Inferior parietal cortex (tissue), 1 donor: ENCODE results near the gene PRADC1.

Source experiments
- DNase-seq: peaks from one replicate; pipeline ENCODE4 v3.0.0-alpha.2; 2016; ENCODE audit errors: extremely low spot score

Gene PRADC1

DNA sequence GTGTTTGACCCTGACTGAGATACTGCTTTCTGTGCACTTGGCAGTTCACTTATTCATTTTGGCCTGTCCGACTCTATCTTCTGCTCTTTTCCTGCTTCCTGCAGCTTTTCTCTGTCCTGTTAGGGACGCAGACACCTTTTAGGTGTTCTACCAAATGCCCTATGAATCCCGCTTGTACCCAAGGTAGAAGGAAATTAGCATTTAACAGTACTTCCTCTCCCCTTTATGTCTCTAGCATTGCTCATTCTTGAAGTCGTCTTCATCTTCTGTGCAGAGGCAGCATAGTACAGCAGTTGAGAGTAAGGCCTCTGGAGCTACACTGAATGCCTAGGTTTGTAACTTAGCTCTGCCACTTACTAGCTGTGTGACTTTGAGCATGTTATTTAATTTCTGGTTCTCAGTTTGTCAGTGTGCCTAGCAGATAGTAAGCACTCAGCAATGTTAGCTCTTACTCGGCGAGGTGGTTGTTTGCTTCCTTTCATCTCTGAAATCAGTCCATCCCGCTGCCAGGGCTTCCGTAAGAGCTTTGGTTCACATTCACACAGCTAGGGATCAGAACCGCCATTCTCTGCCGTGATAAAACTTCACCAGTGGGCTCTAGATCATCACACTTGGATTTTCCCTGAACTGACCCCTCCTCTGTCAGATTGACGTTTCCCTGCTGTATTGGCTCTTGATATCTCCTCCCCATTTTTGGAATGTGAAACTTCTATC, 2.4 kb upstream of the PRADC1 start:
- DNase-seq = no peak

DNA sequence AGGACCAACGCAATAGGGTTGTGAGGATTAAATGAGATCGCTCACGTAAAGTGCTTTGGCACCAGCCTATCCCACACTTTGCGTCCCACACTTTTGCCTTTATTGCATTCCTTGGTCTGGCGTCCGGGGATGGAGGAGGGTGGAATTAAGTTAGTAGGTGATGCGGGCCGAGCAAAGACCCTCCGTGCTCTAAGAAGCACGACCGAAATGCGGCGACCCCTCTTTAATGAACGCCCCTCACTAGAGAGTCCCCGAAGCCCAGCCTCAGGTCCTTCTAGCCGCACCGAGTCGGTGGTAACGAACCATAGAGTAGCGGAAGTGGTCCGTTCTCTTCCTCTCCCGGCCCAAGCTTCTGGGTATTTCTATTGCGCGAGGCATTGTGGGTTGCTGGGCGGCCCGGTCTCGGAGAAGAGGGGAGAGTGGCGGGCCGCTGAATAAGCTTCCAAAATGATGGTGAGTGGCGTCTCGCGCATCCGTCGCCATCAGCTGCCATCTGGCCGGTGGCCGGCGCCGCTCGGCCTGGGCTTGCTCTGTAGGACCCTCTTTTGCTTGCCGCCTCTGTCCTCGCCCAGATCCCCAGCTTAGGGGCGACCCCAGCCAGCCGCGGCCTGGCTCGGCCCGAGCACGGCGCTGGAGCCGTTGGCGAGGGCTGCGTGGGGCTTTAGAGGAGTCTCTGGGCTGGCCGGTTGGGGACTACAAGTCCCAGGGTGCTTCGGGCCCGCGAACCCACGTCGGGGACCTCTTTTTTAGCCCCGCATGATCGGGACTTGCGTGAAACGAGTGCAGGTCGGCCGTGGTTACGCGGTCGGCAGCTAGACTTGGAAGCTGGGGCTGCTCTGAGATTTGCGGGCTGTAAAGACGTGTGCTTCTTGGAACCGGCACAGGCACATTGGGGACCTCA, 1.1 kb upstream of the PRADC1 start, which contains the start of gene CCT7:
Gene CCT7, plus strand, starts transcription at position 377 of the 901 bp plus-strand sequence. Its CDS starts 71 bp downstream, at position 448.
- DNase-seq = peak; percentile 96

DNA sequence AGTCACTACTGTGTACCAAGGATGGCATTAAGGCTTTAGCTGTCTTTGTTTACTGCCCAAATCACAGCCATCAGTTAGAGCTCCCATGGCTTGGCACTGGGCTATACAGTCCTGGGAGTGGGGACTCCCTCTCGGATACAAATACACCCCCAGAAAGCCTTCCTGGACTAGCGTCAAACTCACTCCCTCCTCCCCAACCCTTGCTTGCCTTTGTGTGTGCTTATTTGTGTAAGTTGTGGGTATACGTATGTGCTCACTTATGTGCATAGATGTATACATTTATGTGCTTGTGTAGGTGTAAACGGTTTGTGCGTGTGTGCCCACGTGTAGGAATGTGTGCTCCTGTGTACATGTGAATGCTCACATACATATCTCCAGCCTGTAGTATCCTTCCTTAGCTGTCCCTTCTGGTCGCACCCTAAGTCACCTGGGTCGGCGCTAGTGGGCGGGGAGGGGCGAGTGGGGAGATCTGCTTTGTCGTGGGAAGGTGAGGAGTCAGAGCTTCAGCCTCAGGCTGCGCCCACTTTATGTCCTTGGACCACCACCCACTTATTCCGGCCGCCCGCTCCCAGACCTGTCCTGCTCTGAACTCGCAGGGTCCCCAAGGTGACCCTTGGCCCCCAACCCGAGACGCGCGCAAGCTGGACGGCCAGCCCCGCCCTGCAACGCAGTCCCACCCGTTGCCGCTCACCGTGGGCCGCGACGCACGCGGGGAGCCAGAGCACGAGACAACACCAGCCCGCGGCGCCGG, 461 bp downstream of the PRADC1 start:
- DNase-seq = no peak

DNA sequence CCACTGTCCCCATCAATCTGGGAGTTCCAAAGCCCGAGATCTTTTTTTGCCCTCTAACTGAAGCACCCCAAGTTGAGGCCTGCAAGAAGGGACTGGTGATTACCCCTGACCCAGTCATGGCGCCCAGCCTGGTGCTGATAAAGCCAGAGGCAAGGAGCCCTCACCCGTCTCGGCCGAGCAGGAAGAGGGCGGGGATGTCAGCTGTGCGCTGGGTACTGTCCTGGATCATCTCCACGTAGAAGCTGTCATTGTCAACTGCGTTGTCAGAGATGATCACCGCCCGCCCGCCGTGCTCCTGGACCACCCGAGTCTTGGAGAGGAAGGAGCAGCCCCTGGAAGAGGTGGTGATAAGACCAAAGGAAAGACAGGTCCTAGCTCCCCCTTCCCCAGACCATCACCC, 4.4 kb downstream of the PRADC1 start:
- no peak for DNase-seq

DNA sequence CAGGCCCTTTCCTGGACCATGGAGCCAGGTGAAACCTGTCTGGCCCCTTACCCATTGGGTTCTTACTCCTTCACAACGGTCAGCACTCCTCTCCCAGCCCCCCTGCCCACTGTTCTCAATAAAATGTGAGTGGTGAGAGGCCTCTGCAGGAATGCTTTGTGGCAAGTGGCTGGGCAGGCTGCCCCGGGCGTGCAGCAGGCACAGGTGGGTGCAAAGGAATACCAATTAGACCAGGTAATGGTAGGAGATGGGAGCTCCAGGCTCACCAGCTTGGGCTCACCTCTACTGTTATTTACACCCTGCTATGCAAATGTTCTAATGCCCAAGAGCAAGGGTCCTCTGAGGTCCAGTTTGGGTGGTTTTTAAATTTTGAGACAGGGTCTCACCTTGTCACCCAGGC, 6.0 kb downstream of the PRADC1 start:
- DNase-seq = no peak

DNA sequence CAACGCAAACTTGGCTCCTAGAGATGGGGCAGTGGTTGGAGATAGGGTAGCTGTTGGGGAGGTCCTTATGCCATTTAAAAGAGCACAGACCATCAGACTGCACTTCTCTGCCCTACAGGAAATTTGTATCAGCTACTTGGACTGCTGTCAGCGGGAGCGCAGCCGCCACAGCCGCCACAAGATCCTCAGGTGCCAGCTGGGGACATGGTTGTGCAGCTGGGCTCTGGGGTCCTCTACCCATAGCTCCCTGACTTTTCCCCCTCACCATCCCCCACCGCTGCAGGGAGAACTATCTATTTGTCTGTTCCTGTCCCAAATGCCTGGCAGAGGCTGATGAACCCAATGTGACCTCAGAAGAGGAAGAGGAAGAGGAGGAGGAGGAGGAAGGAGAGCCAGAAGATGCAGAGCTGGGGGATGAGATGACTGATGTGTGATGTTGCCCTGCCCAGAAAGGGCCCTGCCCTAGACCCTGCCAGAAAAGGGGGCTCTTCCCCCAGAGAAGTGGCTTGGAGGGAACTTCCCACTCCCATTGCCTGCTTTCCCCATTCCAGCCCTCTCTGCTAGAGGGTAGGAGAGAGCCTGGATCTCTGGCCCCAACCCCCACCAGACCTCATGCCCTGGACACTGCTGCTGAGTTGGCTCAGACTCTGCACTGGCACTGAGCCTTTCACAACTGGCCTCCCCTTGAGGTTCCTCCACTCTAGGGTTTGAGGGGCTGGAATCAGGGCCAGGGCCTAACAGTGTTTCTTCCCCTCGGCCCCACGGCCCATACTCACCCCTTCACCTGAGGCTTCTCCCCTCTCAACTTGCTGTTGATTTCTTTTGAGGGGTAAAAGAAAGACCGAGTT, 7.3 kb downstream of the PRADC1 start:
- DNase-seq = no peak

DNA sequence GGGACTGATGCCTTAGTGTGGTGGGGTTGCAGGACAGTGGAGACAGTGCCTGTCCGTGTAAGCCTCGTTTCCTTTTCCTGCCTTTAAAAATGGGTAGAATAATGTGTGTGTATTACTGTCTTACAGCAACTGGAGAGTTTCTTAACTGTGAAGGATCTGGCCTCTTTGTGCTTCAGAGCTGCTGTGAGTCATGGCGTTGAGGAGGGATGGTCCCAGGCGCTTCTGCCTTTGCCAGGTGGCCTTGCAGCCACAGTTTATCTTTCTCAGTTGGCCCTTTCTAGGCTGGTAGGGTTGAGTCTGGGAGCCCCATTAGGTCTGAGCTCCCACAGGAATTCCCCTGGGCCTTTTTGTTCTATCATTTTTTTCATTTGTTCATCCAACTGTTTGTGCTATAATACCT, 9.2 kb downstream of the PRADC1 start:
- DNase-seq = no peak

DNA sequence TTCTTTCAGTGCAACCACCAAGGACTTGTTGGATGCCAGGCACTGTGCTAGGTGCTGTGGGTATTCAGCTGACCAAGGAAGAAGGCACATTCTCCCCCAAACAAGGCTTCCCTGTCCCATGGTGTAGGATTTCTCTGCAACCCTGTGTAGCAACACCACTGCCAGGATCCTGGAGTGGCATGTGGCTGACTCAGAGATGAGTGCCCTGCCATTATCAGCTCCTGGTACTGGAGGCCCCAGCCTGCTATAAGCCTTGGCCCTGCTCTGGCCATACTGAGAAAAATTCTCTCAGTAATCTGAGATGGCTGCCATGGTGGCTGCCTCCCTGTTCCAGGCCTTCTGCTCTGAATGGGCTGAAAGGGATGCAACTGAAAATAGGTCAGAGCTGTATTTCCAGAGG, 14.7 kb downstream of the PRADC1 start:
- DNase-seq = no peak

GRCh38 chr2:73217826-73218225, 15.2 kb downstream of the PRADC1 start:
- no peak for DNase-seq

DNA sequence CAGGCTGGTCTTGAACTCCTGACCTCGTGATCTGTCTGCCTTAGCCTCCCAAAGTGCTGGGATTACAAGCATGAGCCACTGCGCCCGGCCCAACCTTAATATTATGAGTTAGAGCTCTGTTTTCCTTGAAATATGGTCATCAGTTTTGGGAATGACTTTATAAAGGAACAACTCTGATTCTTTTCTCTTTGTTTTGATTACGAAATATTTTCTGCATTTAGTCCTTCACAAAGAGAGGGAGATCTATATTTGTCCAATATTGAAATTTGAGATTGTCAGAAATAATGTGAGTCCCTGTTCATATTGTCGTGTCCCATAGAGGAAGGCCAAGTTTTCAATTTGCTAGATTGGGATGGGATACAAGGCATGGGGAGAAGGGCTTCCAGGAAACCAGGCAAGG, 15.9 kb downstream of the PRADC1 start:
- DNase-seq = no peak

- no peak for DNase-seq
These were observed 17.8 kb downstream of the PRADC1 start for GRCh38 chr2:73215254-73215653.

DNA sequence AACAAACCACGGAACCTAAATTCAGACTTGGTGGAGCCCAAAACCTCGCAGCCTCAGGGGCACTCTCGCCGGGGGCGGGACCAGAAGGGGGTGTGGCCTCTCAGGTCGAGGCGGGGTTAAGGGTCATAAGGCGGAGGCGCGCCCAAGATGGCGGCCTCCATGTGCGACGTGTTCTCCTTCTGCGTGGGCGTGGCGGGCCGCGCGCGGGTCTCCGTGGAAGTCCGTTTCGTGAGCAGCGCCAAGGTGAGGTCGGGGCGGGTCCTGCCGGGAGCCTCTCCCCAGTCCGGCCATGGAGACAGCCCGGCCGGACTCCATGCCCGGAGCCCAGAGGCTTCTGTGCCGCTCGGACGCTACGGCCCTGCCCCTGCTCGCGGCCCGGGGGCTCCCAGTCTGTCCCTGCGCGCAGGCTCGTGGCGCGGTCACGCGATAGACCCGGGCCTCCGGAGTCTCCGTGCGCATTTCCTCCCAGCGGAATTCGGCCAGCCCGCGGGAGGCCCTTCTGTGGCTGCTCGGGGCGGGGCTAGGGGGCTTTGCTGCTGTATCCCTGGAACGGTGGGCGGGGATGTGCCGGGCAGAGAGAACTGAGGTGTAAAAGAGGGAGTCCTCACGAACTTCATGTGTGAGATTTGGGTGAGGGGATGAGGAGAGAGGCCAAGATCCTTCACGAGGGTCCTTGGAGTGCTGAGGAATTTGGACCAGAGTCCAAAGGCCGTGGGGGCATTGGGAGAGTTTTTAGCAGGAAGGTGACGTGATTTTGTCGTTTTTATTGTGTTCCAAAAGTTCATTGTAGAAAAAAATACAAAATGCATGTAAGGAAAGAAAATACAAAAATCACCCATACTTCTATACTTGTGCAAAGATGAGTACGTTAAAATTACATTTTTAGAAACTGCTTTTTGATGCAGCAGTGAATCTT, 18.7 kb downstream of the PRADC1 start, which contains the start of gene SMYD5:
Gene SMYD5, plus strand, starts transcription at position 126 of the 916 bp plus-strand sequence. Its CDS starts 22 bp downstream, at position 148.
- DNase-seq = peak; percentile 84

DNA sequence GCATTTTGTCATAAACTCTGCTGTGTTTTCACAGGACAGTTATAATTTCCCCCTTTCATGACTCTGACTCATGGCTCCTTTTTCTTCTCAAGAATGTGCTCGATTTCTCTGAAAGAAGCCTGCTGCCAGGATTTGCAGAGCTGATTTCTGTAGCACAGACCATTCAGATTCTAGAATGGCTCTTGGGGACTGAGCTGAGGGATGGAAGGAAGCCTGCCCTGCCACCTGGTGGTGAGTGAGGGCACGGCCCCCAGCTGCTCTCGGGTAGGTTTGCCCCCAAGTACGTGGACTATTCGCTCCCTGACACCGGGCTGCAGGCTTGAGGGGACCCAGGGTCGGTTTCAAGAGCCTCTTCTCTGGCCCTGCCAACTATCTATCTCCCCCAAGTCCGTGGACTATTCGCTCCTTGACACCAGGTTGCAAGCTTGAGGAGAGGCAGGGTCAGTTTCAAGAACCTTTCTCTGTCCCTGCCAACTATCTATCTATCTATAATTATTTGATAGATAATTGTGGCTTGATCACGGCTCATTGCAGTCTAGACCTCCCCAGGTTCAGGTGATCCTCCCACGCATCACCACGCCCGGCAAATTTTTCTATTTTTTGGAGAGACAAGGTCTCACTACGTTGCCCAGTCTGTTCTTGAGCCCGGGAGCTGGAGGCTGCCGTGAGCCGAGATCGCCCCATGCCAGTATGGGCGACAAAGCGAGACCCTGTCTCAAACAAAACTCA, 20.4 kb downstream of the PRADC1 start:
- DNase-seq = peak; percentile 73

- DNase-seq = no peak
These were observed 21.0 kb downstream of the PRADC1 start for GRCh38 chr2:73212098-73212447.

DNA sequence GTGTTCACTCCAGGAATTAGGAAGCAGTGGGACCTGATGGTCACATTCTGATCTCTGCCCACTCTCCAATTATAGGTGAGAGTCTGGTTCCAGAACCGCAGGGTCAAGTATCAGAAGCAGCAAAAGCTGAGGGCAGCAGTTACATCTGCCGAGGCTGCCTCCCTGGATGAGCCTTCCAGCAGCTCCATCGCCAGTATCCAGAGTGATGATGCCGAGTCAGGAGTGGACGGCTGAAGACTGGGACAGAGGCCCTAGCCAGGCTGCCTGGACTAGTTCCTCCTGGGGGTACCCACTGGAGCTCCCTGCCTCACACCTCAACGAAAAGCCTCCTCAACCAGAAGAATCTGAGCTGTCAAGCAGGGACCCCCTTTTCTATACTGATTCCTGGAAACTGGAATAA, 22.3 kb downstream of the PRADC1 start:
- no peak for DNase-seq

DNA sequence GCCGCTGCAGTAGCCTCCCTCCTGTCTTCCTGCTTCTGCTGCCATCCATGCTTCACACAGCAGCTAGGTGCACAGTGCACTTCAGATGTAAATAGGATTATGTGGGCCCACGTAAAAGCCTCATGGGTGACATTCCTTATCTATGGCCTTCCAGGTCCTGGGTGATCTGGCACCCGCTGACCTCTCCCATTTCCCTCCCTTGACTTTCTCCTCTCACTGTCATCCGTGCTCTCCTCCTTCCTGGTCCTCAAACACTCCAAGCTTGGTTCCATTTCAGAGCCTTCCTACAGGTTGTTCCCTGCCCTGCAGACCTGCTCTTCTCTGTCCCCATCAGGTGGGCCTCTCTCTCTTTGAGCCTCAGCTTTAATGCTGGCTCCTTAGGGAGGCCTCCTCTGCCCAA, 23.0 kb downstream of the PRADC1 start:
- no peak for DNase-seq

- DNase-seq = no peak
These were observed 24.8 kb downstream of the PRADC1 start for GRCh38 chr2:73208258-73208657.

DNA sequence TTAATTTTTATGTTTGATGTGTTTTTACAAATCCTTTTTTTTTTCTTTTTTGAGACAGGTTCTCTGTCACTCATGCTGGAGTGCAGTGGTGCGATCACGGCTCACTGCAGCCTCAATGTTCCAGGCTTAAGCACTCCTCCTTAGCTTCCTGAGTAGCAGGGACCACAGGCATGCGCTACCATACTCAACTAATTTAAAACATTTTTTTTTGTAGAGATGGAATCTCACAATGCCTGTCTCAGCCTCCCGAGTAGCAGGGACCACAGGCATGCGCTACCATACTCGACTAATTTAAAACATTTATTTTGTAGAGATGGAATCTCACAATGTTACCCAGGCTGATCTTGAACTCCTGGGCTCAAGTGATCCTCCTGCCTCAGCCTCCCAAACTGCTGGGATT, 27.4 kb downstream of the PRADC1 start:
- no peak for DNase-seq

DNA sequence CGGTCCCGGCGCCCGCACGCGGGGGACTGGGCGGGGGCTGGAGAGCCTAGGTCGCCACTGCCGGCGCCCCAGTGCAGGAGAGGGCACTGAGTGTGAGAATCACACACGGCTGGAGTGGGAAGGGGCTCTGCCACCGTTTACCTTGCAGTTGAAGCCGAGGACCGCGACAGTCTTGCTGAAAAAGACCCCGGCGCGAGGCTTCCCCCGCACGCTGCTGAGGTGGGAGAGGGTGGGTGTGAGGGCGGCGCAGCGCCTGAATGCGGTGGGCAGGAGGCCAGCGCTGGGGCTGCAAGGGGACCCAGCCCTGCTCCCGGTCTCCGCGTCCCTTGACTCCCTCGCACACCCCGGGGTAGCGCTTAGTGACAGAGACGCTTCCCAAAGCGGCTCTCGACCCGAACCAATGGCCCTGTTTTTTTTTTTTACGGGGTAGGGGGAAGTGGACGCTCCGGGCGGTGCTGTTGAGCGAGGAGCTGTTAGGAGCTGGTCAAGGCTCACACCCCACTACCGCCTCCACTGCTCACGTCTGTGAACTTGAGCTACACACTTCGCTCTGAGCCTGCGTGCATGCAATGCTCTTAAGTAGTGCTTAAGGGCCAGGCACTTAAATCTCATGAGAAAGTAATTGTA, 29.9 kb downstream of the PRADC1 start:
- DNase-seq = no peak
